ENCODE measurements around the gene MRPS2. TPM values are rescaled to one million over a fixed set of nuclear protein-coding genes. Genes with fewer than 3 reads are reported as not detected.
A peak's percentile ranks its signal among the peaks of the same experiment; 100 is the strongest.

The MRPS2 gene
- total RNA-seq, 1 donor from 2014 or later: 9.5 TPM

DNA sequence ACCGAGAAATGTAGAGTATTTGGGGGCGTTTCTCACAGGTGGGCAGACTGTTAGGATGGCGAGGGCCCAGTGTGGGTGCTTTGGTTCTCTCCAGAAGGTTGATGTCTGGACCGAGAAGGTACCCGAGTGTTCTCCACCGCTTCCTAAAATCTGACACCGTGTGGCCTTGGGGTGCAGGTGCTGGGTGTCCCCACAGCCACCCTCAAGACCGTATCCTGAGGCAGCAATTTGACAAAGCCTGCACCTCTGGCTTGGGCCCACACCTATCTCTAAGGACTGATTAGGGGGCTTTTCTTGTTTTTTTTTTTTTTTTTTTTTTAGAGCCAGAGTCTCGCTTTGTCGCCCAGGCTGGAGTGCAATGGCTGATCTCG, 19.6 kb upstream of the MRPS2 start:
- DNase-seq: no peak

DNA sequence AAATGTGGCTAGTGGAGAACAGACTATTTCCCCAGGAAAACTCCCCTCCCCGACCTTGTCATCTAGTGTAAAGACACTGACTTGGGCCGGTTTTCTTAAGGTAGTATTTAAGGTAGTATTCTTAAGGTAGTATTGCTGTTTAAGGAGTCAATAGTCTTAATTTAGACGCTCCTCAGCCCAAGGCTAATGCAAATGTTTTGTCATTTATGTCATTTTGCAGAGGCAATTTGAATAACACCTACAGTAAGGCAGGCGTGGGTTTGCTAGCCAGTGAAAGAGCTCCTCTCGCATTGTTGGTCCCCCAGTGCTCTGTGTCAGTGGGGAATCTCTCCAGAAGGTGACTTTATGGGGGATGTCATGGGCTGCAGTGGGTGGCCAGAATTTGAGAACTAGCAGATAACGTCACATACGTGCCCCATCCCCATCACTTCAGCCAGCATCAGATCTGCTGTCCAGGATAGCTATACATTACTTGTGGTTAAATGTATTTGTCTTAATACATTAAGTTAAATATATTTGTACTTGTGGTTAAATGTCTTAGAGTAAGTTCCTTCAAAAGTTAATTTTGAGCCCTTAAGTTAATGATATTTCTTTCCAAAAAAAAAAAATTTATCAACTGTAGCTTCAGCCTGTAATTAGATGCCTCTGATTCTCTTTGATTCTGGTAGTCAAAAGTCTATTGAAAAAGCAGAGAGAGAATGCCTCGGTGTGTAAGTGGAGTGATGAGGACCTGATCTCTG, 18.3 kb upstream of the MRPS2 start:
- DNase-seq: no peak

DNA sequence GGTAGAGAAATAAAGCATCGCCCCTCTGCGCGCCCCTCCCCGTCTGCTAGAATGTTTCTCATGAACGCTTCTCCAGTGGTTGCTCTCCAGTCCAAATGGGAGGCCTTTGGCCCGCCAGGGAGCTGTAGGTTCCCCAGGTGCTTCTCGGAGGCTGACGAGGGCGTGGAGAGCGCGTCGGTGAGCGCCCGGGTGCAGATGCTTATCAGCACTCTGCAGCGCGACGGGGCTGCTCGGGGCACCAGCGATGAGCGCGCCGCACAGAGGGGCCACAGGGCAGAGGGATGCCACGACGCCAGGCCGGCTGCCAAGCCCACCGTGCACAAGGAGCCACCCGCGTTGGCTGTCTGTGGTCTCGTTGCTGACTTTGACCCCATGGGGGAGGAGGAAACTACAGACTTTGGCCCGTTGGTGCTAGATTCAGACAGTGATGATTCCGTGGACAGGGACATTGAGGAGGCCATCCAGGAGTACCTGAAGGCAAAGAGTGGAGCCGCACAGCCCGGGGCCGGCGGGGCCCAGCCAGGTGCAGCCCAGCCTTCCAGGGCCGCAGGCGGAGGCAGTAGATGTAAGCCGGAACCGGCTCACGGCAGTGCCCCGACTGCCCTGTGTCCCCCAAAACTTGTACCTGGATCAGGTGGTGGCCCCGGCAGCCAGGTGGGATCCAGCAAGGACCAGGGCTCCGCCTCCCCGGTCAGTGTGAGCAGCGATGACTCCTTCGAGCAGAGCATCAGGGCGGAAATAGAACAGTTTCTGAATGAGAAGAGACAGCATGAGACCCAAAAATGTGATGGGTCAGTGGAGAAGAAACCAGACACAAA, 15.8 kb upstream of the MRPS2 start:
- DNase-seq: no peak

DNA sequence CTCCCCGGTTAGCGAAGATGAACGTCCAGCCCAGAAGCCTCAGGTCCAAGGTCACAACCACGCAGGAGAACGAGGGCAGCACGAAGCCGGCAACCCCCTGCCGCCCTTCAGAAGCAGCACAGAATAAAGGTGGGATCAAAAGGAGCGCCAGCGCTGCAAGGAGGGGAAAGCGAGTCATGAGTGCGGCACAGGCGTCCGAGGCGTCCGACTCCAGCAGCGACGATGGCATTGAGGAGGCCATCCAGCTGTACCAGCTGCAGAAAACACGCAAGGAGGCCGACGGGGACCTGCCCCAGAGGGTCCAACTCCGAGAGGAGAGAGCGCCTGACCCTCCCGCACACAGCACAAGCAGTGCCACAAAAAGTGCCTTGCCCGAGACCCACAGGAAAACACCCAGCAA, 15.1 kb upstream of the MRPS2 start:
- DNase-seq: no peak

DNA sequence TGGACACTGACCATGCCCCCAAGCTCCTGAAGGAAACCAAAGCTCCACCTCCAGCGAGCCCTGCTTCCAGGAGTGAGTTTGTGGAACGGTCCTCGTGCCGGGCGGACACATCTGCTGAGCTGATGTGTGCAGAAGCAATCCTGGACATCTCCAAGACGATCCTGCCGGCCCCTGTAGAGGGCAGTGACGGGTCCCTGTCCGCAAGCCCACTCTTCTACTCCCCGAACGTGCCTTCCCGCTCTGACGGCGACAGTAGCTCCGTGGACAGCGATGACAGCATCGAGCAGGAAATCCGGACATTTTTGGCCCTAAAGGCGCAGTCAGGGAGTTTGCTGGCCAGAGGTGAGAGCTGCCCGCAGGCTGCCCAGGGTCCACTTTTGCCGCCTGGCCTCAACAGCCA, 14.7 kb upstream of the MRPS2 start:
- no peak for DNase-seq

DNA sequence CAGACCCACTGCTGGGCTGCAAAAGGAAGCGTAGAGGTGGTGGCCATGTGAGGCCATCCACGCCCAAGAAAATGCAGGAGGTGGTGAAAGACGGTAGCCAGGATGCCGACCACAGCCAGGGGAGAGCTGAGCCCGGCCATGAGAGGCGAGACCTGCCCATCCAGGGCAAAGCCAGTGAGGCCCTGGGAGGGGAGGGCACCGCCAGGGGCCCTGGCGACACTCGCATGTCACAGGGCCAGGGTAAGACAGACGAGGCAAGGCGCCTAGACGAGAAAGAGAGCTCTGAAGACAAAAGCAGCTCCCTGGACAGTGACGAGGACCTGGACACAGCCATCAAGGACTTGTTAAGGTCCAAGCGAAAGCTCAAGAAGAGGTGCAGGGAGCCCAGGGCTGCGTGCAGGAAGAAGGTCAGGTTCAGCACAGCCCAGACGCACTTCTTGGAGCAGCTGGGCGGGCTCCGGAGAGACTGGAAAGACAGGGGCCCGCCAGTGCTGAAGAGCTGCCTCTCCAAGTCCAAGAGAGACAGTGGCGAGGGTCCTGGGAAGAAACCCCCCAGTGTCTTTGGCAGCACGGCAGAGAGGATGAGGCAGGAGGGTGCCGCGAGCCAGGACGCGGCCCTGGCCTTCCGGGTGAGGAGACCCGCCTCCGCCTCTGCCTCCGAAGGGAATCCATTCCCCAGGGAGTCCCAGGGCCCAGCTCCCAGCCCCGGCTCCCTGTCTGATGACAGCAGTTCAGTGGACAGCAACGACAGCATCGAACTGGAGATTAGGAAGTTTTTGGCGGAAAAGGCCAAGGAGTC, 14.0 kb upstream of the MRPS2 start:
- DNase-seq: no peak

DNA sequence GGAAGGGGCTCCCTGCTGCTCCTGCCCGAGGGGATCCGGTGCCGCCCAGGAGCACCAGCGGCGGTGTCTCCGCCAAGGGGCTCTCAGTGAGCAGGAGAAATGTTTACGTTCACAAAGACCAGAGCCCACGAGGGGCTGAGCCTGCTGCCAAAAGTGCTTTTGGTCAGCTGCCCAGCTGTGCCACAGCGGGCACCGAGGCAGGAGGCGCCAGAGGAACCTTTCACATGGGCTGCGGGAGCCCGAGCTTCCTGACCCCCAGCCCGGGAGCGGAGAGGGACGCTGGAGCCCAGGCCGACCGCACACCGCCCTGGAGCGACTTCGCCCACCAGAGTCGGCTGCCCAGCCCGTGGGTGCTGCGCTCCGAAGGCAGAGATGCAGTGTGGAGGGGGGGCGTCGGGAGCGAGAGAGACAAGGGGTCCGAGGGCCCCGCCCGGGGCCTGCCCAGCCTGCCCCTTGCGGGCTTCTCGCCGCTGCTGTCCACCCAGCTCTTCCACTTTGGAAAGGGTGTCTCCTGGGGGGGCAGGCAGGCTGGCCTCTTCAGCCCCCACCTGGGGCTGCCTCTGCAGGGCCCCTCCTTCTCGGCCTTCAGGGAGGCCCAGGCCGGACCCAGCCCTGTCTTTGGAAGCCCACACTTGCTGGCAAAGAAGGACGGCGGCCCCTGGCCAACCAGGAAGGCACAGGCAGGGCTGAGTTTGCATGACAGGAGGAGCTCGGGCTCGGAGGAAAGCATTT, 13.0 kb upstream of the MRPS2 start:
- no peak for DNase-seq

DNA sequence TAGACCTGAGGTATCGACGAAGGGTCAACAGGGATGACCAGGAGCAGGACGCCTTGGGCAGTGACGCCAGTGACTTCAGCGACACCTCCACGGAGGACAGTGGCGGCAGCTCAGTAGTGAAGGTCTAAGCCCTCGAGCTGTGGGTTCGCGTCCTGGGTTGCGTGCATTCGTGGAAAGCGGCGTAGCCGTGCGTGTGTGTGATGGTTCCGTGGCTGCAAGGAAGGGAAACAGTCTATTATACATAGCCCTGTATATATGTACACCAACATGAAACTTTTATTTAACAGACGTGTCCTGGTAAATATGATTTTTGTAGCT, 12.5 kb upstream of the MRPS2 start:
- DNase-seq: no peak

DNA sequence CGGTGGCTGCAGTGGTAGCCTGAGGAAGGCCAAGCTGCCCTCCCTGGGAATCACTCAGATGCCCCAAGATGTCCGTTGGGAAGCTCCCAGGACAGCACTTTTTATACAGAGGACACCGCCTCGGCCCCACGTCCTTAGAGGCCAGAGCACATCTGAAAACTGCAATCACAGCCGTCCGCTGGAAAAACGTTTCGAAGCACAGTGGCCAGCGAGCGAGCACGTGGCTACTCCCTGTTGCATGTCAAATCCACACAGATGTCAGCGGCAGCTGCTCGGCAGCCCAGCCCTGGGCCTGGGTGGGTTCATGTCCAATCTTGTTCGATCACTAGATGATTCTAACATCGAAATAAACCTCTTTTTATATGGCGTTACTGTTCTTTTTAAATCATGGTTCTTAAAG, 12.0 kb upstream of the MRPS2 start:
- no peak for DNase-seq

DNA sequence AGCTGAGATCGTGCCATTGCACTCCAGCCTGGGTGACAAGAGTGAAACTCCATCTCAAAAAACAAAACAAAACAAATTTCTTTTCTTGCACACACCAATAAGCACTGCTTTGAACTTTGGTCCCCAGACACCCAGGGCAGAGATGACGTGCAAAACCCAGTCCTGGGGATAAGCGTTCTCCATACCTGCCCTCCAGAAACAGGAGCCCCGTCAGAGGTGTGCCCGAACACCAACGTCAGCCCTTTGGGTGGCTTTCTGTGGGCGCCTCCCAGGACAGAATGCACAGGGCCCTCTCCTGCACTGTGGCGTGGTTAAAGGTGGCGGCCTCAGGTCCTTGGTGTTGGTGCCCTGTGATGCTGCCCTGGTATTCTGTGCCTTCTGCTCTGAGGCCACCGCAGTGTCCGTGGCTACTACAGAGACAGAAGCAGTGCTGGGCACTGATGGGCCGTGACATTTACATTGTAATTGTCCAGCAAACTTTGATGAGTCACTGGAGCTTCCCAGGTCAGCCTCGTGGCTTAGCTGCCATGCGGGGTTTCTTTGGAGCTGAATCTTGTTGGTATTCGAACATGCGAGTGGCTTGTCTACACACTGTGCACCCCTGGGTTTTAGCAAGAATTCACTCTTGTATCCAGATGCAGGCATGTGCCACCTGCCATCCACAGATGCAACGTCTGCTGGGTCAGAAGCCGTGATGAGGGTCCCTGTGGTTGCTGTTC, 11.1 kb upstream of the MRPS2 start:
- DNase-seq: no peak

DNA sequence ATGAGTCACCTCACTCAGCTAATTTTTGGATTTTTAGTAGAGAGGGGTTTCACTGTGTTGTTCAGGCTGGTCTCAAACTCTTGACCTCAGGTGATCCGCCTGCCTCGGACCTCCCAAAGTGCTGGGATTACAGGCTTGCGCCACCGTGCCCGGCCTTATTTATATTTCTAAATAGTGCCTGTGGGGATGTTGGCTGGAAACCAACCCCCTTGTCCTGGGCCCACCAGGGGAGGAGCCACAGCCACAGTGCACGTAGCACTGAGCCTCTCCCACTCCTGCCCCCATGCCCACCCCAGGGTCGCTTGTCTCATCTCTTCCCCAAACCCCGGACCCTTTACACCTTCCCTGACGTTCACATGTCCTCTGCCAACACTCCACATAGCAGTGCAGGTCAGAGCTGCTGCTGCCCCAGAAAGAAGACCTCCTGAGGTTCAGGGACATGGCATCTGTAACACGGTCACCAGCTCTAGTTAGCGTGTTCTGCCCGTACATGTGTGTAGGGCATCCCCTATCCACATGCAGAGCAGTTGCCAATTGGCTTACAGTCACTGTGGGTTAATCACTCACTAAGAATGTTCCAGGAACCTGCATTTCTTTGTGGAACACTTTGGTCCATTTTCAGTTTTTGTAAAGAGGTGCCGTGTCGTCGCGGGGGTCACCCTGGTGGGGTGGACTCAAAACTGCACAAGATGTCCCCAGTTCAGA, 10.2 kb upstream of the MRPS2 start:
- DNase-seq: no peak

DNA sequence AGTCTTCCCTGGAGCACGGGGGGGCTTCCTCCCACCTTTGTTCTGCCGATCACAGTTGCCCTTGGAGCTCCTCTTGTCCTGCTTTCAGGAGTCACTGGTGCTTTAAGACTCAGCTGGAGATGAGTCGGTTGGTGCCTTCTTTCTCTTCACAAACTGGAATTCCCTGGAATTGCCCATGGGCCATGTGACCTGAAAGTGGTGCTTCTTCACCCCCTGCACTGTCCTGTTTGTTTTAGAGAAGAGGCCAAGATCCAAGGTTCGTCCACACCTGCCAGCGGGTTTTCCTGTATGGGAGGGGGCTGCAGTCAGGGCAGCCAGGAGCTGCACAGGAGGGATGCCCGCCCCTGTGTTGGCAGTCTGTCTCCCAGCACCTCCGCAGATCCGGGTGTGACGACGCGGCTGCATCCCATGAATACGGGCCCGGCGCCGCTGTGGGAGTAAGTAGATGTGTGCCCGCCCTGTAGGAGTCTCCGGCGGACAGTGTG, 9.5 kb upstream of the MRPS2 start:
- DNase-seq: no peak

DNA sequence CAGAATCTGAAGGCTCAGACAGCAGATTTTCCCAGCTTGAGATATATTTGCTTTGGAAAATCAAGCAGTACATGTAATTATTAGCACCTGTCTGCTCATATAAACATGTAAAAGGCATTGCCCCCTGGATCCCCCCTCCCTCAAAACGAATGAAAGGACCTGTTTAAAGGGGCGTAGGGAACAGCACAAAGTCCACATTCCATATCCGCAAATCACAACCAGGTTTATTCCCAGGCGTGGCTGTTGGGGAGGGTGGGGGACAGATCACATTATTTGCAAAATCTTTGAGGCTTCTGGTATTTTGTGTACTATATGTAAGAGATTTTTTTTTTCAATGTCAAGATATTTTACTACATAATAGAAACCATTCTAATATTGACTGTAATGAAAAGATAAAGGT, 8.7 kb upstream of the MRPS2 start:
- DNase-seq: no peak

DNA sequence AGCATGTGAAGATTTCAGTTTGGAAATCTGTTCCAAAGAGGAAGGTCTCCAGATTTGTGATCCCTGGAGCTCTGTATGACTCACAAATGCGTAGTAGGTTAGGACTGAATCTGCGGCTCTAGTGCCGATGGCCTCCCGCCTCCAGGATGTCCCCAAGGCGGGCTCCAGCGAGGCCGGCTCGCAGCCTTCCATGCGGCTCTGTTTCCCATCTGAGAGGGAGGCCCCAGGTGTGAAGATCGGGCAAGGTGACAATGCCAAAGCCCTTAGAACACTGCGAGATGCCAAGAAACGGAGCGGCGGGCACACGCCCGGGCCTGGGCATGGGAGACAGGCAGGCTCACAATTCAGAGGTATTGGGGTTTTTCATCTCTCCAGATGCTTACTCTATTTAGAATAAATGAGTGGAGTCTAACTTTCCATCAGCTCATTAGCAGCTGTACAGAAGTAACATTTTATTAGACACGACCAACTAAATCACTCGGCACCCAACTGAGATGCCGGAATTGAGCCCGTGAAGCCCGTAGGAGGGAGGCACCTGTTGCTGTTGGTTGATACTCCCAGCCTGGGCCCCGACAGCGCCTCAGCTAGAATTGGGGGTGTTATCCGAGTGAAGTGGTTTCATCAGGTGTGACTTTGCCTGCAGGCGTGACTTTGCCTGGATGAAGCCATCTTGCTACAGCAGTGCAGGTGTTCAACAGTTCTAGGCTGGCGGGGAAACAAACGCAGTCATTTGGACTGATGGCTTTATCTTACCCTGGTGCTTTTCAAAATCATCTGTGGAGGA, 7.4 kb upstream of the MRPS2 start:
- no peak for DNase-seq

DNA sequence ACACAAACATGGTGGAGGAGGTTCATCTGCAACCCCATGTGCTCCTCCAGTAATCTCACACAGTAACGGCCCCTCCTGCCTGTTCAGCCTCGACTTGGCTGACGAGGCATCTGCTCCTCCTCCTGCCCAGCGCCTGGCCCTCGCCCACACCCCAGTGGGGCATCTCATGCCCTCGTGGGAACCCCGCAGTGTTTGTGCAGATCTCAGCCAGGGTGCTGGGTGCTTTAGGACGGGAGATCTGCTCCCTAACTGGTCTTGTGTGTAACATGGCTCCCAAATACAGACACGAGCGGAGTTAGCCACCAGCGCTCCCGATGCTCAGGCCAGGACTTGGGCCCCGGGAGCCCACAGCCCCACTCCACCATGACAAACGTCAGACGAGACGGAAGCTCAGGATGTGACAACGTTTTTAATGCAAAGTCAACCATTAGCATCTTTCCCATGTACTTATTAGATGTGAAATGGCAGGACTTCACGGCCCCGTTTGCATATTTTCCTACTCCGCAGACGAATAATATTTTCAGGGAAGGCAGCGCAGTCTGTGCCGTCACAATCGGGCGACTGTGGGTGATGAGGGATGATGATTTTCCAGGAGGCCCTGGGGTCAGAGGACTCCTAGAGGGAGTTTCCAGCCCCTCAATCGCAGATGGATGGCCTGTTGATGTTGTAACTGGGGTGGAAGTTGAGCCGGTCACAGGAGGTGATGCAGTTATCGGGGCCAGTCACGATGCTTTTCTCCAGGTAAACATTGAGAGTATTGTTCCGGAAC, 5.5 kb upstream of the MRPS2 start:
- no peak for DNase-seq

DNA sequence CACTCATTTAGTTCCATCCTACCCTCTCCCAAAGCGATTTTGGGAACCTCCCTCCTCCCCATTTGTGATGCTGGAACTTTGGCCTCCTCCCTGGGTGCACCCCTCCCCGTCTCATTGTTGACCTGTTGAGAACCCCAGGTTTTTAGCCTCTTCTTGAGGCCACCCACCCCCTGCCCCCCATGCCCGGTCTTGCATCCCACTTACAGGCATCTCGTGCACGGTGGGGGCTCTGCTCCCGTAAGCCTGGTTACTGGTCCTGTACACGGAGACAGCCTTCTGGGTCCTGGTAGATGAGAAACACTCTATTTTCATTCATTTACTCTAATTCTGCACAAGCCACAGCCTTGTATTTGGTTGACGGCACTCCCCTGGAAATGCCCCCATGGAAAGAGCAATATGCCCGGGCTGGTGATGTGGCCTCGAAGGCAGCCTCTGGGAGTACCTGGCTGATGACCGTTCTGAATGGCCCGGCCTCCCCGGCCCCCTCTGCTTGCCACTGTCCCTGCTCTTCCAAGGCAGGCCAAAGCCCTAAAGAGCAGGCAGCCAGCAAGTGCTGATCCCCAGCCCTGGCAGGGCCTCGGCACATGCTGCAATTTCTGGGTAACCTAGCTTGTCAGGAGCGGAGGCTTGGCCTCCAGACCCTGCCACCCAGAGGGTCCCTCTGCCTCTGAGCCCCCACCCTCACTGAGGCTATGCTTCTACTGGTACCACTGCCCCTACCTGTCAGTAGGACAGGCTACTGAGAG, 1.9 kb upstream of the MRPS2 start:
- DNase-seq: no peak

DNA sequence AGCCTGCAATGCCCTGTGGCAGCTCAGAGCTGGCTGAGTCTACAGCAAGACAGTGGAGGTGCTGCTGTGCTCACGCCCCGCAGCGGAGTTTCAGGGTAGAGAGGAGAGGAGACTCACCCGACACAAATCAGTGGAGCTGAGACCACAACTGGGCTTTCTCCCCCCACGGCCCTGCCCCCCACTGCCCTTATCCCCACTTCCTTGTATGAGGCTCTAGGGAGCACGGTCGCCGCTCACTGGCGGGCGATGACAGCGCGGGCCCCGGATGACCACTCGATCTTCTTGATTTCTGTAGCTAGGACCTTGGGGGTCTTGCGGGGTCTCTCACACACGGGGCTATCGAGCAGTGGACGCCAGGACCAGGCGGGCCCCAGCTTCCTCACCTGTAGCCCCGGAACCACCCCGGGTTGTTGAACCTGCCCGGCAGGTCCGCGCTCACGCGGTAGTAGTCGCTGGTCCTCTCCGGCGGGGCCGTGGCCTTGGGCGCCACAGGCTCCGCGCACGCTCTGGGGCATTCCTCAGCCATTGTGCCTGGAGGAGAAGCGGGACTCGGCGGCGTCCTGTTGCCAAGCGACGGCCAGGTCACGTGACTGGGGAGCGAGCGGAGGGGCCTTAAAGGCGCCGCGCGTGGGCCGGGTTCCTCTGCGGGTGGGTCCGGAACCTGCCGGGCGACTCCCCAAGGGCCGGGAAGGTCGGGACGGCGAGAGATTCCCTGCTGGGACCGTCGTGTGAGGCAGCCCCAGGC, 984 bp upstream of the MRPS2 start:
- DNase-seq: peak; percentile 59

DNA sequence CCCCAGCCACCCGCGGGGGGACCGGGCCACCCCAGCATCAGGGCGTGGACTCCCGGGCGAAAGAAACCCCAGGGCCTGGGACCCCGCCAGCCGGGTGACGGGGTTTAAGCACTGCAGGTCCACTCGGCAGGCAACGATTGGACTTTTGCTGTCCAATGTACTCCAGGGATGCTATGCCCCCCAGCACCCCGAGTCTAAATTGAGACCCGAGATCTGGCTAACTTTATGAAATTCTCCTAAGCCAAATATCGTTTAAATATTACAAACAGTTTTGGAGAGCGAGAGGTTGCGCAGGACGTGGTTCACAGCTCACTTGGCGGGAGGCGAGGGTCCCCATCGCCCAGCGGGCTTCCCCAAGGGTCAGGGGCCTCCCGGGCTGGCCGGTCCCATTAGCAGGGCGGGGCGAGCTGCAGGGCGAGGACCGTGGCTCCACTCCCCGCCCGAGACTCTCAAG, 384 bp upstream of the MRPS2 start:
- DNase-seq: peak; percentile 49
